ENCODE data around the gene SLC35B4. TPM values are rescaled to one million over a fixed set of nuclear protein-coding genes. Genes with fewer than 3 reads are reported as not detected.

The SLC35B4 gene
- total RNA-seq, 4 donors from 2014 or later, result 3.1 to 9.4 (median 4.2) TPM

GRCh38 chr7:134355004-134355525, 38.3 kb upstream of the SLC35B4 start:
- H3K4me3 ChIP-seq, result no peak overlapping the region

GRCh38 chr7:134353411-134353810, 36.7 kb upstream of the SLC35B4 start:
- H3K27me3 ChIP-seq, result no peaks in the 10 kb centered on the region
- no peaks in the 10 kb centered on the region for H3K36me3 ChIP-seq
- TF ChIP-seq POLR2AphosphoS5 (IDR thresholded peaks at IDR 0.05), result no peak
- TF ChIP-seq CTCF (IDR thresholded peaks at IDR 0.05), result no peak
- TF ChIP-seq EP300 (IDR thresholded peaks at IDR 0.05), result no peak
- no peak for TF ChIP-seq POLR2A (IDR thresholded peaks at IDR 0.05)
- no peak overlapping the region for H3K4me3 ChIP-seq
- H3K9me3 ChIP-seq, result no peaks in the 10 kb centered on the region
- no peaks in the 10 kb centered on the region for H3K4me1 ChIP-seq
- 65% methylated on average over 4 of the region's 4 CpGs for WGBS
- H3K27ac ChIP-seq, result no peak overlapping the region
- no peak for DNase-seq (ENCODE audit: low spot score in 2 of 2)

More at GRCh38 chr7:134355004-134355525, 38.3 kb upstream of the SLC35B4 start:
- H3K9me3 ChIP-seq, result no peaks in the 10 kb centered on the region
- no peaks in the 10 kb centered on the region for H3K27me3 ChIP-seq
- no peaks in the 10 kb centered on the region for H3K4me1 ChIP-seq
- TF ChIP-seq EP300 (IDR thresholded peaks at IDR 0.05) (no peak), POLR2AphosphoS5 (IDR thresholded peaks at IDR 0.05) (no peak), CTCF (IDR thresholded peaks at IDR 0.05) (no peak), POLR2A (IDR thresholded peaks at IDR 0.05) (no peak)
- H3K36me3 ChIP-seq, result no peaks in the 10 kb centered on the region
- DNase-seq (ENCODE audit: low spot score in 2 of 2), result no peak
- no peak overlapping the region for H3K27ac ChIP-seq
- WGBS, result 86% methylated on average over 6 of the region's 7 CpGs

GRCh38 chr7:134351424-134351823, 34.7 kb upstream of the SLC35B4 start:
- H3K9me3 ChIP-seq, result no peaks in the 10 kb centered on the region
- WGBS, result 44% methylated on average over 7 of the region's 7 CpGs
- no peak overlapping the region for H3K27ac ChIP-seq
- TF ChIP-seq POLR2A (IDR thresholded peaks at IDR 0.05) (no peak), CTCF (IDR thresholded peaks at IDR 0.05) (no peak), EP300 (IDR thresholded peaks at IDR 0.05) (no peak), POLR2AphosphoS5 (IDR thresholded peaks at IDR 0.05) (no peak)
- H3K4me3 ChIP-seq, result no peak overlapping the region
- no peaks in the 10 kb centered on the region for H3K36me3 ChIP-seq
- H3K4me1 ChIP-seq, result no peaks in the 10 kb centered on the region
- DNase-seq (ENCODE audit: low spot score in 2 of 2), result no peak
- H3K27me3 ChIP-seq, result peaks cover 4% of the 10 kb centered on the region

- Histone ChIP-seq H3K36me3 (no peaks in the 10 kb centered on the region), H3K27ac (no peak overlapping the region), H3K27me3 (peaks cover 6% of the 10 kb centered on the region), H3K4me1 (no peaks in the 10 kb centered on the region), H3K4me3 (no peak overlapping the region), H3K9me3 (no peaks in the 10 kb centered on the region)
- 17% methylated on average over 1 of the region's 1 CpG for WGBS
- DNase-seq (ENCODE audit: low spot score in 2 of 2), result no peak
- TF ChIP-seq EP300 (IDR thresholded peaks at IDR 0.05) (no peak), POLR2AphosphoS5 (IDR thresholded peaks at IDR 0.05) (no peak), POLR2A (IDR thresholded peaks at IDR 0.05) (no peak), CTCF (IDR thresholded peaks at IDR 0.05) (no peak)
Observed at GRCh38 chr7:134350709-134351108, 34.0 kb upstream of the SLC35B4 start.

GRCh38 chr7:134347567-134347966, 30.8 kb upstream of the SLC35B4 start:
- TF ChIP-seq POLR2A (IDR thresholded peaks at IDR 0.05) (no peak), POLR2AphosphoS5 (IDR thresholded peaks at IDR 0.05) (no peak), CTCF (IDR thresholded peaks at IDR 0.05) (no peak), EP300 (IDR thresholded peaks at IDR 0.05) (no peak)
- DNase-seq (ENCODE audit: low spot score in 2 of 2), result no peak
- H3K9me3 ChIP-seq, result no peaks in the 10 kb centered on the region
- peaks cover 6% of the 10 kb centered on the region for H3K27me3 ChIP-seq
- H3K36me3 ChIP-seq, result no peaks in the 10 kb centered on the region
- 75% methylated on average over 5 of the region's 5 CpGs for WGBS
- no peak overlapping the region for H3K4me3 ChIP-seq
- H3K27ac ChIP-seq, result no peak overlapping the region
- no peaks in the 10 kb centered on the region for H3K4me1 ChIP-seq

Measured in suprapubic skin (tissue), 4 donors.